NT2/D1 (cell line): ENCODE results near the gene ALDH7A1.

Source experiments
- SUZ12 ChIP-seq: IDR thresholded peaks from 2 replicates; pipeline ENCODE4 v1.6.1; 2011; ENCODE audit not compliant: insufficient read length, insufficient read depth; ENCODE audit errors: extremely low read depth
- YY1 ChIP-seq: IDR thresholded peaks from 2 replicates; pipeline ENCODE4 v1.6.1; 2011; ENCODE audit not compliant: insufficient read length, insufficient read depth
- ZNF274 ChIP-seq: IDR thresholded peaks from 2 replicates; pipeline ENCODE4 v1.6.1; 2011; ENCODE audit warnings: mild to moderate bottlenecking, low read depth, low read length

GRCh38 chr5:126514131-126514557 is 80.9 kb downstream of the ALDH7A1 start:
- TF ChIP-seq ZNF274 (no peak), YY1 (no peak), SUZ12 (no peak)
